ENCODE measurements around the gene METAP1D. TPM values are rescaled to one million over a fixed set of nuclear protein-coding genes. Genes with fewer than 3 reads are reported as not detected.

The METAP1D gene
- total RNA-seq, 3 donors from 2014 or later = 6.2 to 12.5 (median 7.8) TPM

- Histone ChIP-seq H3K27ac (no peak overlapping the region), H3K4me1 (no peaks in the 10 kb centered on the region), H3K36me3 (no peaks in the 10 kb centered on the region), H3K27me3 (no peaks in the 10 kb centered on the region), H3K9me3 (no peaks in the 10 kb centered on the region), H3K4me3 (no peak overlapping the region)
- intact Hi-C loops (cut with DNase I; ENCODE audit: low total_unique reads) = no loop called here
- TF ChIP-seq POLR2AphosphoS5 (IDR thresholded peaks at IDR 0.05) (no peak), CTCF (IDR thresholded peaks at IDR 0.05) (no peak), POLR2A (IDR thresholded peaks at IDR 0.05) (no peak)
- no peak for DNase-seq (ENCODE audit: low spot score in 2 of 2)
Measured at GRCh38 chr2:172047566-172048507, 48.1 kb downstream of the METAP1D start.

DNA sequence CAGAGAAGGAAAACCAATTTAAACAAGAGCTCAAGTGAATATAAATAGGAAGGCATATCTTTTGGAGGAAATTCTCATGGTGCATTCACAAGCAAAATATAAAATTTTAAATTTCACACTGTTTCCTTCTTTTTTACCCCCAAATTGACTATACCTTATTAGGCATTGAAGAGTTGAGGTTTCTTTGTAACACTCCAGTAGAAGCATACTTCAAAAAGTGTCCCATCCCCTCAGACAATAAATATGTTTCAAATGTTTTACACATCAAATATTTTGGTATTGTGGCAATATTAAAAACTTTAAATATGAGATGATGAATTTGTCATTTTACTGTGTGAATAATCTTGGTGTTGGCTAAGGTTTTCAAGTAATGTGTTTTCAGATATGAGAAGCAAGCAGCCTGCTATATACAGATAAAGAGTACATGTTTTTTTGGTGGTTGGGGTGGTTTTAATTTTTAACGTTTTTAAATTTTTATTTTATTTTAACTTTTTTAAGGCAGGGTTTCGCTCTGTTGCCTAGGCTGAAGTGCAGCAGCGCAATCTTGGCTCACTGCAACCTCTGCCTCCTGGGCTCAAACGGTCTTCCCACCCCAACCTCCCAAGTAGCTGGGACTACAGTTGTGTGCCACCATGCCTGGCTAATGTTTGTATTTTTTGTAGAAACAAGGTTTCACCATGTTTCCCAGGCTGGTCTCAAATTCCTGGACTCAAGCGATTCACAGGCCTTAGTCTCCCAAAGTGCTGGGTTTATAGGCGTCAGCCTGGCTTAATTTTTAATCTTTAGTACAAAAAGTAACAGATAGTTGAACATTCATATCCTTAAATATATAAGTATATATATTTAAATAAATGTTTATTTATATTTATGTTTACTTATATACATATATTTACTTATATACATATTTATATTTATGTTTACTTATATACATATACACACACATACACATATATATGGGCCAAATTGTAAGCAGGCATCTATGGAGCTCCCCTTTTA lies 49.1 kb downstream of the METAP1D start:
- no peak overlapping the region for H3K4me3 ChIP-seq
- no peaks in the 10 kb centered on the region for H3K36me3 ChIP-seq
- TF ChIP-seq POLR2A (IDR thresholded peaks at IDR 0.05) (no peak), POLR2AphosphoS5 (IDR thresholded peaks at IDR 0.05) (no peak), CTCF (IDR thresholded peaks at IDR 0.05) (no peak)
- no peaks in the 10 kb centered on the region for H3K9me3 ChIP-seq
- H3K27me3 ChIP-seq = no peaks in the 10 kb centered on the region
- no peaks in the 10 kb centered on the region for H3K4me1 ChIP-seq
- H3K27ac ChIP-seq = no peak overlapping the region
- intact Hi-C loops (cut with DNase I; ENCODE audit: low total_unique reads) = no loop called here
- DNase-seq (ENCODE audit: low spot score in 2 of 2) = no peak

GRCh38 chr2:172049567-172050120 lies 49.9 kb downstream of the METAP1D start:
- Histone ChIP-seq H3K4me1 (no peaks in the 10 kb centered on the region), H3K27ac (no peak overlapping the region), H3K9me3 (no peaks in the 10 kb centered on the region), H3K36me3 (no peaks in the 10 kb centered on the region), H3K4me3 (no peak overlapping the region), H3K27me3 (no peaks in the 10 kb centered on the region)
- no peak for DNase-seq (ENCODE audit: low spot score in 2 of 2)
- intact Hi-C loops (cut with DNase I; ENCODE audit: low total_unique reads) = no loop called here
- TF ChIP-seq CTCF (IDR thresholded peaks at IDR 0.05) (no peak), POLR2A (IDR thresholded peaks at IDR 0.05) (no peak), POLR2AphosphoS5 (IDR thresholded peaks at IDR 0.05) (no peak)

DNA sequence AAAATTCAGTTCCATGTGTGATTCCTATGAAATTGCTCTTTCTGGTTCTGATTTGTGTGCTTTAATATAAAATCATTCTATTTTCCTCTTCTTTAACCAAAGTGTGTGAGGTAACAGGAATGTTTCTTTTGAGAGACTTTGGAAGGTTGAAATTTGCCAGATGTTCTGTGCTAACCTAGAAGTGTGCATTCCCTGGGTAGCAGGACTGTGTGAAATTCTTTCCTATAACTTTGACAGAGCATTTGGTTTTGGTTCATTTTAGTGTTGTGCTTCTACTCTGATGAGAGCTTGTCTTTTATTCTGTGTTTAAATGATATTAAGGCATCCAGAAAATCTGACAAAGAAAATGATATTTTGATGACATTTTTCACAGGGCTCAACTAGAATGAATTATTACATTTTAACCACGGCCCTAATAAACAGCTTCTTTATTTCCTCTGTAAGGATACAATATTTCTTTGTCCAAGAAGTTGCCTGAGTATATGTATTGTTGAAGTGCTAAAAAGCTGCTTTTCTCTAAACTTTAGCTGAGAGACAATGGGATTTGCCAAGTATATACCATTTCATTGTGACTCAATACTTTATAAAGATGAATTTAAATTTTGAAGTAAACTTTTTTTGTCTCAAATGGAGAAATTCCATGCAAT lies 50.8 kb downstream of the METAP1D start:
- H3K27me3 ChIP-seq = no peaks in the 10 kb centered on the region
- no peaks in the 10 kb centered on the region for H3K36me3 ChIP-seq
- H3K4me3 ChIP-seq = no peak overlapping the region
- intact Hi-C loops (cut with DNase I; ENCODE audit: low total_unique reads) = no loop called here
- TF ChIP-seq CTCF (IDR thresholded peaks at IDR 0.05) (no peak), POLR2A (IDR thresholded peaks at IDR 0.05) (no peak), POLR2AphosphoS5 (IDR thresholded peaks at IDR 0.05) (no peak)
- no peaks in the 10 kb centered on the region for H3K9me3 ChIP-seq
- H3K4me1 ChIP-seq = no peaks in the 10 kb centered on the region
- DNase-seq (ENCODE audit: low spot score in 2 of 2) = no peak
- no peak overlapping the region for H3K27ac ChIP-seq

Data from breast epithelium (tissue), 4 donors.